HCT116 (cell line): Measurements from ENCODE around the gene CLEC10A. TPM values are rescaled to one million over a fixed set of nuclear protein-coding genes. Genes with fewer than 3 reads are reported as not detected.

ENCODE experiments used
- ATAC-seq: fragments of 200-7000 bp; cut with Tn5 transposase; 2 replicates; pipeline ENCODE4 v1.9.1; 2020; ENCODE audit warnings: mild to moderate bottlenecking, moderate library complexity
- BruUV-seq: library from RNA; stranded (reverse); fragments of 400-500 nt; replicated peaks from 2 replicates; lab custom pipeline; 2021; lab: Mats Ljungman, UMichigan
- CTCF ChIA-PET: fragments of 300-600 bp; sonication (Branson Sonifier 250); formaldehyde crosslinking; loops from one replicate; lab custom pipeline; 2021; ENCODE audit warnings: antibody characterized with exemption; lab: Charles Lee
- POLR2A ChIA-PET: fragments of 300-600, 350-600 bp; sonication (Branson Sonifier 250); formaldehyde crosslinking; loops from one replicate; lab custom pipeline; 2021; ENCODE audit warnings: antibody characterized with exemption; lab: Charles Lee
- RAD21 ChIA-PET, 2 experiments: fragments of 300-600 bp; sonication (Branson Sonifier 250); formaldehyde crosslinking; loops; one replicate each; lab custom pipeline; 2023; ENCODE audit warnings: low total read pairs in 2 of 2; ENCODE audit not compliant: uncharacterized antibody in 2 of 2, unreplicated experiment in 2 of 2, low non-redundant PET in 1 of 2; lab: Charles Lee
- DNase-seq: peaks from one replicate; pipeline ENCODE4 v3.0.0-alpha.2; 2010; ENCODE audit warnings: low read depth, low spot score
- H2AFZ ChIP-seq: fragments of 200-600 bp; shearing (Covaris generic), sonication (generic); 2 replicates; pipeline ENCODE4 v1.6.1; 2017; ENCODE audit warnings: low read depth, mixed run types, mixed read lengths, antibody characterized with exemption, low read length; ENCODE audit not compliant: poor library complexity, severe bottlenecking
- H3K27ac ChIP-seq: 2 replicates; pipeline ENCODE4 v1.5.1; 2012; ENCODE audit warnings: low read depth, low read length
- H3K27me3 ChIP-seq: fragments of 200-600 bp; sonication (generic); 2 replicates; pipeline ENCODE4 v1.6.1; 2016; ENCODE audit warnings: mixed run types, low read length, mixed read lengths; ENCODE audit not compliant: insufficient read depth
- H3K36me3 ChIP-seq, 2 experiments: fragments of 200-500 bp in 1 of 2; fragments of 200-600 bp in 1 of 2; sonication (Bioruptor generic) in 1 of 2; sonication (generic) in 1 of 2; 2 replicates each; pipeline versions ENCODE4 v1.5.1 to v1.6.1; 2014 to 2016; ENCODE audit warnings: low read length in 2 of 2, inconsistent platforms in 1 of 2, mixed read lengths in 1 of 2, mixed run types in 1 of 2; ENCODE audit not compliant: insufficient read depth in 2 of 2, control insufficient read depth in 1 of 2
- H3K4me1 ChIP-seq, 2 experiments: fragments of 200-600 bp in 1 of 2; sonication (generic) in 1 of 2; 2 replicates each; pipeline versions ENCODE4 v1.5.1 to v1.6.1; 2012 to 2017; ENCODE audit warnings: low read length in 2 of 2, inconsistent platforms in 1 of 2, mild to moderate bottlenecking in 1 of 2, mixed read lengths in 1 of 2, mixed run types in 1 of 2, moderate library complexity in 1 of 2; ENCODE audit not compliant: insufficient read depth in 2 of 2, control insufficient read depth in 1 of 2
- H3K4me2 ChIP-seq: fragments of 200-600 bp; sonication (generic); 2 replicates; pipeline ENCODE4 v1.6.1; 2017; ENCODE audit warnings: mixed run types, low read length, mixed read lengths
- H3K4me3 ChIP-seq, 2 experiments: fragments of 200-600 bp in 1 of 2; sonication (generic) in 1 of 2; replicated peaks in 1 of 2; 2 replicates each; pipeline ENCODE4 v1.5.1; 2011 to 2016; ENCODE audit warnings: low read length in 2 of 2, control low read depth in 1 of 2, low read depth in 1 of 2, mild to moderate bottlenecking in 1 of 2, mixed read lengths in 1 of 2, mixed run types in 1 of 2
- H3K79me2 ChIP-seq: fragments of 200-600 bp; sonication (generic); 2 replicates; pipeline ENCODE4 v1.6.1; 2017; ENCODE audit warnings: mild to moderate bottlenecking, mixed run types, low read length, moderate library complexity, mixed read lengths; ENCODE audit not compliant: insufficient read depth
- H3K9ac ChIP-seq: fragments of 200-600 bp; sonication (generic); 2 replicates; pipeline ENCODE4 v1.6.1; 2016; ENCODE audit warnings: low read length, mixed read lengths
- H3K9me2 ChIP-seq: fragments of 200-600 bp; sonication (generic), shearing (Covaris generic); 2 replicates; pipeline ENCODE4 v1.6.1; 2017; ENCODE audit warnings: mixed run types, mild to moderate bottlenecking, moderate library complexity; ENCODE audit not compliant: insufficient read depth
- H3K9me3 ChIP-seq, 2 experiments: fragments of 200-500 bp in 1 of 2; fragments of 200-600 bp in 1 of 2; sonication (Bioruptor generic) in 1 of 2; sonication (generic) in 1 of 2; 2 replicates each; pipeline ENCODE4 v1.6.1; 2014 to 2017; ENCODE audit warnings: low read length in 2 of 2, mixed read lengths in 2 of 2, inconsistent platforms in 1 of 2, low read depth in 1 of 2, mild to moderate bottlenecking in 1 of 2, mixed run types in 1 of 2, moderate library complexity in 1 of 2; ENCODE audit not compliant: control insufficient read depth in 1 of 2, insufficient read depth in 1 of 2
- H4K20me1 ChIP-seq: fragments of 200-600 bp; sonication (generic), shearing (Covaris generic); 2 replicates; pipeline ENCODE4 v1.6.1; 2017; ENCODE audit warnings: mixed run types, mild to moderate bottlenecking, moderate library complexity; ENCODE audit not compliant: insufficient read depth
- ATF3 ChIP-seq: IDR thresholded peaks from 2 replicates; pipeline ENCODE4 v1.6.1; 2012
- CTCF ChIP-seq, 3 experiments: fragments of 200-600 bp in 1 of 3; sonication (generic) in 1 of 3; IDR thresholded peaks in 2 of 3; conservative IDR thresholded peaks in 1 of 3; 2 replicates each; pipeline ENCODE4 v1.5.1; 2012 to 2017; ENCODE audit warnings: low read depth in 2 of 3, low read length in 2 of 3, antibody characterized with exemption in 1 of 3, borderline replicate concordance in 1 of 3, control low read depth in 1 of 3, mild to moderate bottlenecking in 1 of 3, mixed read lengths in 1 of 3, mixed run types in 1 of 3, moderate library complexity in 1 of 3; ENCODE audit not compliant: insufficient read depth in 1 of 3
- EGR1 ChIP-seq: IDR thresholded peaks from 2 replicates; pipeline ENCODE4 v1.6.1; 2012; ENCODE audit warnings: low read depth
- MAX ChIP-seq: IDR thresholded peaks from 2 replicates; pipeline ENCODE4 v1.6.1; 2012
- POLR2AphosphoS5 ChIP-seq: IDR thresholded peaks from 2 replicates; pipeline ENCODE4 v1.6.1; 2011; ENCODE audit warnings: mild to moderate bottlenecking, low read depth, low read length, moderate library complexity
- intact Hi-C: fragments of 100-400 bp; cut with micrococcal nuclease; formaldehyde crosslinking; loops from 2 replicates; pipeline ENCODE4 v1.10.0; 2022
- total RNA-seq: library from RNA; stranded (reverse); gene quantifications from one replicate; pipeline ENCODE4 v1.2.1, GENCODE V29; 2021; ENCODE audit not compliant: unreplicated experiment

The CLEC10A gene
- total RNA-seq, 1 experiment from 2014 or later, result not detected

- H3K27me3 ChIP-seq, result no peaks in the 10 kb centered on the region
- ATAC-seq (no peak), DNase-seq (no peak)
- ChIA-PET RAD21 (no interaction called here), CTCF (interaction anchor here (1.4 kb wide), 1 partner anchor 8 kb away, joined by 7 read pairs; no protein-coding TSS in a partner anchor), POLR2A (interaction anchor here (0.6 to 0.9 kb wide), 2 partner anchors 13 to 93 kb away, joined by 3 to 8 read pairs; no protein-coding TSS in a partner anchor)
- no peak for TF ChIP-seq EGR1
- peak in 1 of 3 experiments; percentile 19; a peak in 1 of 6 replicates for TF ChIP-seq CTCF (IDR thresholded peaks at IDR 0.05 in 2 of 3, conservative IDR thresholded peaks at IDR 0.05 in 1 of 3; ENCODE audit: borderline replicate concordance in 1 of 3, insufficient read depth in 1 of 3, low read depth in 2 of 3, low read length in 2 of 3)
- TF ChIP-seq POLR2AphosphoS5, result no peak; the same call in 1 of the 2 replicates
- no peak for TF ChIP-seq ATF3
- TF ChIP-seq MAX, result no peak
- intact Hi-C loops, result no loop called here
- peaks cover 4 to 17% of the 10 kb centered on the region in 2 experiments for H3K4me1 ChIP-seq
- no peaks in the 10 kb centered on the region for H4K20me1 ChIP-seq
- H3K4me2 ChIP-seq, result no peak overlapping the region
- no peak overlapping the region; the same call in 1 of the 2 replicates for H3K27ac ChIP-seq
- no peak overlapping the region for H3K4me3 ChIP-seq
- H3K79me2 ChIP-seq, result 0 out of 2 replicates have a peak, but pooled peaks cover 4% of the 10 kb centered on the region
- no peaks in the 10 kb centered on the region for H3K9me2 ChIP-seq
- no peak overlapping the region for H3K9ac ChIP-seq
- no peaks in the 10 kb centered on the region for H3K9me3 ChIP-seq
- H2AFZ ChIP-seq, result no peak overlapping the region
- BruUV-seq, result no TSS peak
- H3K36me3 ChIP-seq, result no peaks in the 10 kb centered on the region
These were observed 41.8 kb downstream of the CLEC10A start for GRCh38 chr17:7038025-7038862.
